ENCODE results near the gene ASXL2. TPM values are rescaled to one million over a fixed set of nuclear protein-coding genes. Genes with fewer than 3 reads are reported as not detected.

The ASXL2 gene
- 5.0 and 6.7 TPM in 2 replicates for total RNA-seq

GRCh38 chr2:25878361-25879132 lies at the start of gene ASXL2:
Gene ASXL2 (minus strand): TSS chr2:25878487. CDS start chr2:25878222, 265 bp downstream.

Other genes with a start within 250 kb of the ASXL2 start
- gene DTNB, start 204.9 kb downstream of the ASXL2 start, total RNA-seq = 4.0 and 5.7 TPM in 2 replicates
- gene KIF3C, start 104.0 kb upstream of the ASXL2 start, total RNA-seq = 13.0 and 20.2 TPM in 2 replicates
- 47.7 and 79.1 TPM in 2 replicates for gene RAB10, start 155.6 kb upstream of the ASXL2 start, total RNA-seq

All from dermis lymphatic vessel endothelial cell (primary cell).